D721Med (cell line): ENCODE data around the gene PTPRB.

Source experiments
- DNase-seq: peaks from one replicate; pipeline ENCODE4 v3.0.0; 2011; ENCODE audit warnings: low spot score; ENCODE audit not compliant: insufficient read length
- FAIRE-seq: peaks from 2 replicates; lab custom pipeline; 2011; peaks lifted over from hg19 to GRCh38; lab: Jason Lieb, UNC
- CTCF ChIP-seq: IDR thresholded peaks from 2 replicates; pipeline ENCODE4 v1.5.1; 2012; ENCODE audit warnings: mild to moderate bottlenecking, control low read depth; ENCODE audit not compliant: insufficient read depth; ENCODE audit errors: missing control alignments

The PTPRB gene

GRCh38 chr12:70486588-70486987 lies 150.6 kb downstream of the PTPRB start:
- FAIRE-seq (no peak), DNase-seq (no peak)
- no peak for TF ChIP-seq CTCF

- TF ChIP-seq CTCF, result no peak
- FAIRE-seq (no peak), DNase-seq (no peak)
Observed at GRCh38 chr12:70485704-70486103, 151.5 kb downstream of the PTPRB start.

- no peak for DNase-seq
- no peak for FAIRE-seq
- TF ChIP-seq CTCF, result no peak
Observed at GRCh38 chr12:70484464-70484863, 152.8 kb downstream of the PTPRB start.

GRCh38 chr12:70482764-70483163 lies 154.5 kb downstream of the PTPRB start:
- no peak for FAIRE-seq
- TF ChIP-seq CTCF, result no peak
- DNase-seq, result no peak

- FAIRE-seq (no peak), DNase-seq (no peak)
- TF ChIP-seq CTCF, result no peak
Observed at GRCh38 chr12:70469221-70469820, 167.9 kb downstream of the PTPRB start.

GRCh38 chr12:70468741-70469140 lies 168.5 kb downstream of the PTPRB start:
- no peak for FAIRE-seq
- no peak for TF ChIP-seq CTCF
- DNase-seq, result no peak

GRCh38 chr12:70467918-70468733 lies 169.1 kb downstream of the PTPRB start:
- DNase-seq (no peak), FAIRE-seq (no peak)
- TF ChIP-seq CTCF, result no peak
